Myocyte (in vitro differentiated cells): ENCODE measurements around the gene EPN1. TPM values are rescaled to one million over a fixed set of nuclear protein-coding genes. Genes with fewer than 3 reads are reported as not detected.
"Not testable (repeated sequence)": the region's sequence is repeated elsewhere in the genome, so short reads cannot be mapped to it uniquely, and the experiment has no call there.

Source experiments
- DNase-seq: peaks from one replicate; pipeline ENCODE4 v3.0.0-alpha.2; 2012; ENCODE audit warnings: low read depth
- total RNA-seq: library from RNA; depleted of rRNA; stranded (reverse); fragments of >200 nt; gene quantifications from 2 replicates; pipeline ENCODE4 v1.2.3, GENCODE V29; 2014

Gene EPN1
- total RNA-seq, 1 donor from 2014 or later = 73.4 TPM

GRCh38 chr19:55716531-55716930 is 41.5 kb downstream of the EPN1 start:
- DNase-seq = no peak

GRCh38 chr19:55717251-55717650 is 42.2 kb downstream of the EPN1 start:
- no peak for DNase-seq

- not testable (repeated sequence) for DNase-seq
Observed at GRCh38 chr19:55717879-55718711, 43.1 kb downstream of the EPN1 start.

- DNase-seq = no peak
Observed at GRCh38 chr19:55720214-55720746, 45.3 kb downstream of the EPN1 start.

- DNase-seq = no peak
Observed at GRCh38 chr19:55720801-55721200, 45.8 kb downstream of the EPN1 start.

GRCh38 chr19:55723491-55723890 is 48.5 kb downstream of the EPN1 start:
- DNase-seq = no peak

- not testable (repeated sequence) for DNase-seq
Observed at GRCh38 chr19:55730378-55730777, 55.4 kb downstream of the EPN1 start.

- DNase-seq = no peak
Observed at GRCh38 chr19:55738302-55738701, 63.3 kb downstream of the EPN1 start, which contains the start of gene NLRP9. Gene NLRP9 (minus strand): TSS chr19:55738402. CDS start chr19:55738374, 28 bp downstream.

- DNase-seq = no peak
Observed at GRCh38 chr19:55750715-55751114, 75.7 kb downstream of the EPN1 start.

GRCh38 chr19:55753401-55753800 is 78.4 kb downstream of the EPN1 start:
- no peak for DNase-seq

- DNase-seq = not testable (repeated sequence)
Observed at GRCh38 chr19:55756808-55757207, 81.8 kb downstream of the EPN1 start.

GRCh38 chr19:55758797-55759196 is 83.8 kb downstream of the EPN1 start, which contains the start of gene RFPL4A:
Gene RFPL4A (plus strand): TSS chr19:55759097. CDS start chr19:55761801, 2,704 bp downstream.
- not testable (repeated sequence) for DNase-seq

Other genes with a start within 250 kb of the EPN1 start
- not detected in 2 replicates for gene SHISA7, start 231.9 kb upstream of the EPN1 start, total RNA-seq
- gene ISOC2, start 213.6 kb upstream of the EPN1 start, total RNA-seq = 152 and 196 TPM in 2 replicates
- gene C19orf85, start 210.5 kb upstream of the EPN1 start, total RNA-seq = not detected in 2 replicates
- gene ZNF628, start 198.6 kb upstream of the EPN1 start, total RNA-seq = 7.1 and 12.3 TPM in 2 replicates
- gene NAT14, start 190.0 kb upstream of the EPN1 start, total RNA-seq = 24.7 and 26.4 TPM in 2 replicates
- gene SSC5D, start 186.8 kb upstream of the EPN1 start, total RNA-seq = 1.2 and 2.1 TPM in 2 replicates
- gene SBK2, start 138.1 kb upstream of the EPN1 start, total RNA-seq = 39.9 and 84.5 TPM in 2 replicates
- 1.4 and 5.1 TPM in 2 replicates for gene SBK3, start 129.7 kb upstream of the EPN1 start, total RNA-seq
- gene ZNF579, start 94.4 kb upstream of the EPN1 start, total RNA-seq = 13.1 and 13.3 TPM in 2 replicates
- gene FIZ1, start 75.7 kb upstream of the EPN1 start, total RNA-seq = 5.3 and 9.1 TPM in 2 replicates
- 21.9 and 29.8 TPM in 2 replicates for gene ZNF524, start 74.9 kb upstream of the EPN1 start, total RNA-seq
- 2.9 and 3.5 TPM in 2 replicates for gene ZNF865, start 69.6 kb upstream of the EPN1 start, total RNA-seq
- 8.7 and 9.3 TPM in 2 replicates for gene ZNF784, start 50.7 kb upstream of the EPN1 start, total RNA-seq
- gene ZNF580, start 34.2 kb upstream of the EPN1 start, total RNA-seq = 10.2 and 14.7 TPM in 2 replicates
- 11.4 and 13.2 TPM in 2 replicates for gene ZNF581, start 31.6 kb upstream of the EPN1 start, total RNA-seq
- gene CCDC106, start 27.0 kb upstream of the EPN1 start, total RNA-seq = 23.5 and 25.5 TPM in 2 replicates
- 63.8 and 67.0 TPM in 2 replicates for gene U2AF2, start 20.2 kb upstream of the EPN1 start, total RNA-seq
- not detected in 2 replicates for gene NLRP9, start 63.2 kb downstream of the EPN1 start, total RNA-seq
- not detected in 2 replicates for gene RFPL4A, start 83.9 kb downstream of the EPN1 start, total RNA-seq
- not detected in 2 replicates for gene RFPL4AL1, start 93.9 kb downstream of the EPN1 start, total RNA-seq
- gene NLRP11, start 156.8 kb downstream of the EPN1 start, total RNA-seq = not detected in 2 replicates
- gene NLRP4, start 161.3 kb downstream of the EPN1 start, total RNA-seq = not detected in 2 replicates